ENCODE results near the gene DPY19L2. TPM values are rescaled to one million over a fixed set of nuclear protein-coding genes. Genes with fewer than 3 reads are reported as not detected.
"Not testable (repeated sequence)": the region's sequence is repeated elsewhere in the genome, so short reads cannot be mapped to it uniquely, and the experiment has no call there.

DPY19L2 gene
- total RNA-seq, 3 donors from 2014 or later: 2.0 to 7.8 (median 2.2) TPM

DNA sequence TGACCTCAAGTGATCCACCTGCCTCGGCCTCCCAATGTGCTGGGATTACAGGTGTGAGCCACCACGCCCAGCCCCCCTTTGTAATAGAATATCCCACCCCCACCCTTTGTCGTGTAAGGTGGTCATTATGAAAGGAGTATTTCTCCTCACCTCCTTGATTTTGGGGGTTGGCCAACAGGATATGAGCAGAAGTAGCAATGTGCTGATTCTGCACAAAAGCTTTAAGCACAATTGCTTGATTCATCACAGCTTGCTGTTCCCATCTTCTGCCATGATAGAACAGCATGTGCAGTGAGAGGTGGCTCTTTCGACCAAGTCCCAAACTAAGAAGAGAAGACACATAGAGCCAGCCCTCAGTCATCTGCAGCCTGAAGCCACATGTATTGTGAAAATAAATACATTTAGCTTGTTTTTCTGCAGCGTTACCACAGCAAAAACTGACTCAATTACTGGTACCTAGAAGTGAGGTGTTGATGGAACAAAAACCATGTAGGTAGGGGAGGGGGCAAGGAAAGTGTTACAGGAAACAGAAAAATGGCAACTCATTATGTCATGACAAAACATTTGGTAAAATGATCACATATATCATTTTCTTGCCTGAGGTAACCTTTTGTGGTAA, 122.9 kb downstream of the DPY19L2 start:
- H3K4me1 ChIP-seq (ENCODE audit: low read depth); DNase-seq; H3K4me3 ChIP-seq; H3K36me3 ChIP-seq (ENCODE audit: low read depth); H3K9me3 ChIP-seq; ATAC-seq; intact Hi-C loops (cut with DNase I, micrococcal nuclease): not testable (repeated sequence)

DNA sequence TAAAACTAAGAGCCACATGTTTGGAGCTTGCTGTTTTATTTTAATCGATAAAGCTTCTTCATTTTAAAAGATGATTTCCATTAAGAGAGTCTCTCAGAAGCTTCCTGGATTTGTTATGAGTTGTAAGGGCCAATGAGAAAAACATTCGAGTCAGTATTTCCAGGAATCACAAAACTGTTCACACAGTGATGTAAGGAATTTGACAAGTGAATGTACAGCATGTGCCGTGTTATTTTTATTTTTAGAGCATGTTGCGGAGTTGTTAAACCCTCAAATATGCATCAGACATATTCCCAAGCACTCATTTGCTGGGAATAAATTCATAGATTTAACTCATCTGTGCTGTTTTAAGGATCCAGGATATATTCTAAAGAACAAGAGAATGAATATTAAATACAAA, 129.6 kb downstream of the DPY19L2 start:
- ATAC-seq; H3K4me1 ChIP-seq (ENCODE audit: low read depth); H3K36me3 ChIP-seq (ENCODE audit: low read depth); intact Hi-C loops (cut with DNase I, micrococcal nuclease); H3K4me3 ChIP-seq; H3K9me3 ChIP-seq; DNase-seq: not testable (repeated sequence)

DNA sequence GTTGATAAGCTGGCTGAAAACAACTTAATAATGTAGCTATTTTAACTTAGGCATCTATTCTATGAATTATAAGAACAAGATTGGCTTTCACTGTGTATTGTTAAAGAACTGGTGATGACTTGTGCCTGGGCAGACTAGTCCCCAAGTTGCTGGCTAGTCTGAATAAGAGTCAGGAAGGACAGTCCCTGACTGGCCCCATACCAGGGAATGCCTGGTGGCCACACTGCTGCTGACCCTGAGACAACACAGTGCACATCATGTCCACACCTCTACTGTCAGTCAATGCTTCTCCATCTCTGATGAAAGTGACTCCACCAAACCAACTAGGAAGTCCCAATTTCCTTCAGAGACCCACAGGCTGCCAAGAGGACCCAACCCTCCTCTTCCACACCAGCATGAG, 130.5 kb downstream of the DPY19L2 start:
- intact Hi-C loops (cut with DNase I, micrococcal nuclease); ATAC-seq; DNase-seq; H3K4me3 ChIP-seq; H3K9me3 ChIP-seq; H3K4me1 ChIP-seq (ENCODE audit: low read depth); H3K36me3 ChIP-seq (ENCODE audit: low read depth): not testable (repeated sequence)

DNA sequence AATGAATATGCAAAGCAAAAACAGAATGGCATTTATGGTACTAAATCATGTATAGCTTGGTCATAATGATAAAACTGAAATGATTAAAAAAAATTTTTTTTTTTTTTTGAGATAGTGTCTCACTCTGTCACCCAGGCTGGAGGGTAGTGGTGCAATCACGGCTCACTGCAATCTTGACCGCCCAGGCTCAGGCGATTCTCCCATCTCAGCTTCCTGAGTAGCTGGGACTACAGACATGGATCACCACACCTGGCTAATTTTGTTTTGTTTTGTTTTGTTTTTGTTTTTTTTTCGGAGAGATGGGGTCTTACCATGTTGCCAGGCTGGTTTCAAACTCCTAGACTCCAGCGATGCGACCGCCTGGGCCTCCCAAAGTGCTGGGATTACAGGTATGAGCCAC, 138.7 kb downstream of the DPY19L2 start:
- intact Hi-C loops (cut with DNase I, micrococcal nuclease); ATAC-seq: not testable (repeated sequence)

DNA sequence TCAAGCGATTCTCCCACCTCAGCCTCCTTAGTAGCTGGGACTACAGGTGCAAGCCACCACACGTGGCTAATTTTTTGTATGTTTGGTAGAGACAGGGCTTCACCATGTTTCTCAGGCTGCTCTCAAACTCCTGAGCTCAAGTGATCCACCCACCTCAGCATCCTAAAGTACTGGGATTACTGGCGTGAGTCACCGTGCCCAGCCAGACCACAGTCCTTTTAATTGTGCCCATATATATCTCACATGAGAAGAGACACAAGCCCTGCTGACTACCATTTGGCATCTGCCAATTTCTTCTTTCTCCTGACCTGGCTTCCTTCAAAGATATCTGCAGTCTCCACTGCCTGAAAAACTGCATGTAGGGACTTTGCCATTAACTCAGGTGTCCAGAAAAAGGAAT, 142.5 kb downstream of the DPY19L2 start:
- H3K36me3 ChIP-seq (ENCODE audit: low read depth): no peaks in the 10 kb centered on the region
- TF ChIP-seq, protein P1, sequence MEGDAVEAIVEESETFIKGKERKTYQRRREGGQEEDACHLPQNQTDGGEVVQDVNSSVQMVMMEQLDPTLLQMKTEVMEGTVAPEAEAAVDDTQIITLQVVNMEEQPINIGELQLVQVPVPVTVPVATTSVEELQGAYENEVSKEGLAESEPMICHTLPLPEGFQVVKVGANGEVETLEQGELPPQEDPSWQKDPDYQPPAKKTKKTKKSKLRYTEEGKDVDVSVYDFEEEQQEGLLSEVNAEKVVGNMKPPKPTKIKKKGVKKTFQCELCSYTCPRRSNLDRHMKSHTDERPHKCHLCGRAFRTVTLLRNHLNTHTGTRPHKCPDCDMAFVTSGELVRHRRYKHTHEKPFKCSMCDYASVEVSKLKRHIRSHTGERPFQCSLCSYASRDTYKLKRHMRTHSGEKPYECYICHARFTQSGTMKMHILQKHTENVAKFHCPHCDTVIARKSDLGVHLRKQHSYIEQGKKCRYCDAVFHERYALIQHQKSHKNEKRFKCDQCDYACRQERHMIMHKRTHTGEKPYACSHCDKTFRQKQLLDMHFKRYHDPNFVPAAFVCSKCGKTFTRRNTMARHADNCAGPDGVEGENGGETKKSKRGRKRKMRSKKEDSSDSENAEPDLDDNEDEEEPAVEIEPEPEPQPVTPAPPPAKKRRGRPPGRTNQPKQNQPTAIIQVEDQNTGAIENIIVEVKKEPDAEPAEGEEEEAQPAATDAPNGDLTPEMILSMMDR (IDR thresholded peaks at IDR 0.05): no peak
- no peaks in the 10 kb centered on the region for H3K4me1 ChIP-seq (ENCODE audit: low read depth)
- intact Hi-C loops (cut with DNase I, micrococcal nuclease): no loop called here
- H3K4me3 ChIP-seq: no peak overlapping the region
- DNase-seq (no peak), ATAC-seq (no peak)
- no peaks in the 10 kb centered on the region for H3K9me3 ChIP-seq

More for the DNA sequence above, 138.7 kb downstream of the DPY19L2 start:
- not testable (repeated sequence) for DNase-seq; H3K36me3 ChIP-seq (ENCODE audit: low read depth); H3K4me3 ChIP-seq; H3K9me3 ChIP-seq; H3K4me1 ChIP-seq (ENCODE audit: low read depth)

DNA sequence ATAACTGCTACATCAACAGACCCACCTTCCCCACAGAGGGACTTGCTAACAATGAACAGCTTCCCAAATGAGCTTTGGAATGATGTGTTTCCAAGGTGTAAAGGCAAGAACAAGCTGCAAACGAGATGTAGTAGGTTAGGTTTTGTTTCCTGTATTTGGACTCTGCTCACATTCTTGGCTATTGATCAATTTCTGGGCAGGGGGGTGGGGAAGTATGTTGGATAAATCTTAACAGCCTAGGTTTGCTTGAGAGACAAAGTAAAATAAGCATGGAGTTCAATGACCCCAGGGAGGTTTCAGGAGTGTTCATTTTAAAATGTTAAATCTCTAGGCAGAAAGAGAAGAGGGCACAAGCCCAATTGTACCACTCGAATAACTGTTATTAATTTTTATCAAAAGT, 146.6 kb downstream of the DPY19L2 start:
- DNase-seq (no peak), ATAC-seq (no peak)
- intact Hi-C loops (cut with DNase I, micrococcal nuclease): no loop called here
- H3K36me3 ChIP-seq (ENCODE audit: low read depth): no peaks in the 10 kb centered on the region
- H3K4me1 ChIP-seq (ENCODE audit: low read depth): no peaks in the 10 kb centered on the region
- TF ChIP-seq, protein P1 (IDR thresholded peaks at IDR 0.05): no peak
- H3K4me3 ChIP-seq: no peak overlapping the region
- no peaks in the 10 kb centered on the region for H3K9me3 ChIP-seq

Other genes with a start within 250 kb of the DPY19L2 start
- 10 to 100 TPM; 10.5 to 16.4 (median 14.0) TPM for gene RXYLT1, start 111.4 kb upstream of the DPY19L2 start, total RNA-seq
- gene SRGAP1, start 176.2 kb upstream of the DPY19L2 start, total RNA-seq: 10 to 100 TPM; 12.2 to 23.9 (median 15.9) TPM